Effector memory CD4-positive, alpha-beta T cell (primary cell): Measurements from ENCODE around the gene FRY.

ENCODE experiments used
- DNase-seq, 3 donors: peaks; one replicate each; pipeline ENCODE4 v3.0.0-alpha.2; 2020
- H3K27ac ChIP-seq: 2 replicates; pipeline ENCODE4 v1.7.0; 2013; ENCODE audit warnings: mild to moderate bottlenecking, low read length, moderate library complexity; ENCODE audit not compliant: insufficient read depth, poor library complexity, severe bottlenecking
- H3K27me3 ChIP-seq: replicated peaks from 2 replicates; pipeline ENCODE4 v1.7.0; 2013; ENCODE audit warnings: mild to moderate bottlenecking, low read length; ENCODE audit not compliant: insufficient read depth, control insufficient read depth, poor library complexity, severe bottlenecking
- H3K36me3 ChIP-seq: 2 replicates; pipeline ENCODE4 v1.7.0; 2013; ENCODE audit warnings: mild to moderate bottlenecking, low read length, moderate library complexity; ENCODE audit not compliant: control insufficient read depth, insufficient read depth
- H3K4me1 ChIP-seq: 2 replicates; pipeline ENCODE4 v1.7.0; 2013; ENCODE audit warnings: low read length, mild to moderate bottlenecking; ENCODE audit not compliant: control insufficient read depth, insufficient read depth, poor library complexity, severe bottlenecking
- H3K4me3 ChIP-seq: 2 replicates; pipeline ENCODE4 v1.7.0; 2013; ENCODE audit warnings: low read length, low read depth, mild to moderate bottlenecking; ENCODE audit not compliant: insufficient read depth, poor library complexity, severe bottlenecking
- H3K9me3 ChIP-seq: 2 replicates; pipeline ENCODE4 v1.7.0; 2013; ENCODE audit warnings: mild to moderate bottlenecking, low read length, moderate library complexity; ENCODE audit not compliant: control insufficient read depth

The FRY gene

DNA sequence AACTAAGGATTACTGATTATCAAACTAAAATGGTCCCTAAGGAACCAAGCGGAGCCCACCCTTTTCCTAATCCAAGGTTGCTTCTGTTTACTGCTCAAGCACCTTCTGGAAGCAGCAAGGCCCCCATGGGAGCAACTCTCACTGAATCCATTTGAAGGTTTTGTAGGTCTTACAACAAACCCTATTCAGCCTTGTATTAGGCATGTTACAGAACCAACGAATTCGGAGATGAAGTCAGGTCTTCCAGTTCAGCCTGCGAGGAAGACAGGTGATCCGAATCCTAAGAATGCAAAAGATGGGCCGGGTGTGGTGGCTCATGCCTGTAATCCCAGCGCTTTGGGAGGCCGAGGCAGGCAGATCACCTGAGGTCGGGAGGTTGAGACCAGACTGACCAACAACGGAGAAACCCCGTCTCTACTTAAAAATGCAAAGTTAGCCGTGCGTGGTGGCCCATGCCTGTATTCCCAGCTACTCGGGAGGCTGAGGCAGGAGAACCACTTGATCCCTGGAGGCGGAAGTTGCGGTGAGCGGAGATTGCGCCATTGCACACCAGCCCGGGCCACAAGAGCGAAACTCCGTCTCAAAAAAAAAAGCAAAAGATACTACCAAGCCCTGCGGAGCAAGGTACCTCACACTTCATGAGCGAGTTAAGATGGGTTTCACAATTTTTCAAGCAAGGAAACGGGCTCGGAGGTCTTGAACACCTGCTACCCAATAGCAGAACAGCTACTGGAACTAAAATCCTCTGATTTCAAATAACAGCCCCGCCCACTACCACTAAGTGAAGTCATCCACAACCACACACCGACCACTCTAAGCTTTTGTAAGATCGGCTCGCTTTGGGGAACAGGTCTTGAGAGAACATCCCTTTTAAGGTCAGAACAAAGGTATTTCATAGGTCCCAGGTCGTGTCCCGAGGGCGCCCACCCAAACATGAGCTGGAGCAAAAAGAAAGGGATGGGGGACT is 283.0 kb downstream of the FRY start:
- Histone ChIP-seq H3K4me1 (no peaks in the 10 kb centered on the region), H3K36me3 (no peaks in the 10 kb centered on the region), H3K27ac (peak overlapping the region; percentile 94), H3K4me3 (peak overlapping the region; percentile 82), H3K27me3 (no peaks in the 10 kb centered on the region), H3K9me3 (no peaks in the 10 kb centered on the region)
- DNase-seq, result peak; percentile 29 to 47 (median 30)

DNA sequence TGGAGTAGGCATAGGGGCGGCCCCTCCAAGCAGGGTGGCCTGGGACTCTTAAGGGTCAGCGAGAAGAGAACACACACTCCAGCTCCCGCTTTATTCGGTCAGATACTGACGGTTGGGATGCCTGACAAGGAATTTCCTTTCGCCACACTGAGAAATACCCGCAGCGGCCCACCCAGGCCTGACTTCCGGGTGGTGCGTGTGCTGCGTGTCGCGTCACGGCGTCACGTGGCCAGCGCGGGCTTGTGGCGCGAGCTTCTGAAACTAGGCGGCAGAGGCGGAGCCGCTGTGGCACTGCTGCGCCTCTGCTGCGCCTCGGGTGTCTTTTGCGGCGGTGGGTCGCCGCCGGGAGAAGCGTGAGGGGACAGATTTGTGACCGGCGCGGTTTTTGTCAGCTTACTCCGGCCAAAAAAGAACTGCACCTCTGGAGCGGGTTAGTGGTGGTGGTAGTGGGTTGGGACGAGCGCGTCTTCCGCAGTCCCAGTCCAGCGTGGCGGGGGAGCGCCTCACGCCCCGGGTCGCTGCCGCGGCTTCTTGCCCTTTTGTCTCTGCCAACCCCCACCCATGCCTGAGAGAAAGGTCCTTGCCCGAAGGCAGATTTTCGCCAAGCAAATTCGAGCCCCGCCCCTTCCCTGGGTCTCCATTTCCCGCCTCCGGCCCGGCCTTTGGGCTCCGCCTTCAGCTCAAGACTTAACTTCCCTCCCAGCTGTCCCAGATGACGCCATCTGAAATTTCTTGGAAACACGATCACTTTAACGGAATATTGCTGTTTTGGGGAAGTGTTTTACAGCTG is 283.9 kb downstream of the FRY start, which contains the start of the genes BRCA2 and ZAR1L:
Gene BRCA2, plus strand, starts transcription at position 271 of the 790 bp plus-strand sequence. CDS start 953 bp downstream, outside the sequence.
Gene ZAR1L, minus strand, starts transcription at position 126 of the 790 bp plus-strand sequence. CDS start 3,438 bp downstream, outside the sequence.
- Histone ChIP-seq H3K4me3 (peak within 1 kb of the TSS; percentile 82), H3K9me3 (no peaks in the 10 kb centered on the region), H3K4me1 (no peaks in the 10 kb centered on the region), H3K27ac (peak within 1 kb of the TSS; percentile 94), H3K27me3 (no peaks in the 10 kb centered on the region), H3K36me3 (no peaks in the 10 kb centered on the region)
- peak; percentile 71 to 82 (median 75) for DNase-seq

DNA sequence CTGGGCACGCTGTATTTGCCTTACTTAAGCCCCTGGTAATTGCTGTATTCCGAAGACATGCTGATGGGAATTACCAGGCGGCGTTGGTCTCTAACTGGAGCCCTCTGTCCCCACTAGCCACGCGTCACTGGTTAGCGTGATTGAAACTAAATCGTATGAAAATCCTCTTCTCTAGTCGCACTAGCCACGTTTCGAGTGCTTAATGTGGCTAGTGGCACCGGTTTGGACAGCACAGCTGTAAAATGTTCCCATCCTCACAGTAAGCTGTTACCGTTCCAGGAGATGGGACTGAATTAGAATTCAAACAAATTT is 284.4 kb downstream of the FRY start:
- no peaks in the 10 kb centered on the region for H3K9me3 ChIP-seq
- no peak for DNase-seq

DNA sequence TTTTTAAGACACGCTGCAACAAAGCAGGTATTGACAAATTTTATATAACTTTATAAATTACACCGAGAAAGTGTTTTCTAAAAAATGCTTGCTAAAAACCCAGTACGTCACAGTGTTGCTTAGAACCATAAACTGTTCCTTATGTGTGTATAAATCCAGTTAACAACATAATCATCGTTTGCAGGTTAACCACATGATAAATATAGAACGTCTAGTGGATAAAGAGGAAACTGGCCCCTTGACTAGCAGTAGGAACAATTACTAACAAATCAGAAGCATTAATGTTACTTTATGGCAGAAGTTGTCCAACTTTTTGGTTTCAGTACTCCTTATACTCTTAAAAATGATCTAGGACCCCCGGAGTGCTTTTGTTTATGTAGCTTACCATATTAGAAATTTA is 284.9 kb downstream of the FRY start:
- H3K36me3 ChIP-seq, result no peaks in the 10 kb centered on the region
- H3K27ac ChIP-seq, result peak overlapping the region; percentile 94
- no peaks in the 10 kb centered on the region for H3K9me3 ChIP-seq
- H3K4me1 ChIP-seq, result no peaks in the 10 kb centered on the region
- H3K27me3 ChIP-seq, result no peaks in the 10 kb centered on the region
- H3K4me3 ChIP-seq, result peak overlapping the region; percentile 82
- DNase-seq, result no peak

More for the DNA sequence above, 284.4 kb downstream of the FRY start:
- peak overlapping the region; percentile 82 for H3K4me3 ChIP-seq
- no peaks in the 10 kb centered on the region for H3K36me3 ChIP-seq
- no peaks in the 10 kb centered on the region for H3K4me1 ChIP-seq
- no peaks in the 10 kb centered on the region for H3K27me3 ChIP-seq
- peak overlapping the region; percentile 94 for H3K27ac ChIP-seq

DNA sequence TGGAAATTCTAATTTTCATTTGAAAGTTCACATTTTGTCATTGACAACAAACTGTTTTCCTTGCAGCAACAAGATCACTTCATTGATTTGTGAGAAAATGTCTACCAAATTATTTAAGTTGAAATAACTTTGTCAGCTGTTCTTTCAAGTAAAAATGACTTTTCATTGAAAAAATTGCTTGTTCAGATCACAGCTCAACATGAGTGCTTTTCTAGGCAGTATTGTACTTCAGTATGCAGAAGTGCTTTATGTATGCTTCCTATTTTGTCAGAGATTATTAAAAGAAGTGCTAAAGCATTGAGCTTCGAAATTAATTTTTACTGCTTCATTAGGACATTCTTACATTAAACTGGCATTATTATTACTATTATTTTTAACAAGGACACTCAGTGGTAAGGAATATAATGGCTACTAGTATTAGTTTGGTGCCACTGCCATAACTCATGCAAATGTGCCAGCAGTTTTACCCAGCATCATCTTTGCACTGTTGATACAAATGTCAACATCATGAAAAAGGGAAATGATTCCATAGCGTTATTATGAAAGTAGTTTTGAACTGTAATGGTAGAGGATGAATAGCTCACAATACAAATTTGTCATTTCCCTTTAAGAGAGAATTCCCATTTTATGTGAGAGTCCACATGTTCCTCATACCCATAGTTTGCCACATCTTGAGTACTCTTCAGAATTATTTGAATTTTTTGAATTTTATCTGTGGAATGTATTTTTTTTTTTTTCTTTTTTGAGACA is 286.3 kb downstream of the FRY start:
- Histone ChIP-seq H3K36me3 (no peaks in the 10 kb centered on the region), H3K4me3 (no peak overlapping the region), H3K4me1 (no peaks in the 10 kb centered on the region), H3K9me3 (no peaks in the 10 kb centered on the region), H3K27me3 (no peaks in the 10 kb centered on the region), H3K27ac (no peak overlapping the region)
- DNase-seq, result no peak

DNA sequence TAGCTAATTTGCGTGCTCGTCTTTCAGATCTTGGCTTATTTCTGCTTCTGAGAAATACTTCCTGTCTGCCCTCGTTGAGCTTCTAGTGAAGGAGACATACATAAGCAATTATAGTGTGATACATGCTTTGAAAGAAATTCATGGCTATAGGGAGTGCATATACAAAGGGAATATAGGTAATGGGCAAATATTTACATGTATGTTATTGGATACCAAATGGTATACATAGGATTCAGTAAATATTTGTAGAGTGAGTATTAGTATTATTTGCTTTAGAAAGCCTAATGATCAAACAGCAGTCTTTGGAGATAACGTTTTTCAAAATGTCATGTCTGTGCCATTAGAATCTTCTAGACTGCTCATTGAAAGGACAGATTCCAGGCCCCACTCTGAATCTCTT is 289.0 kb downstream of the FRY start:
- Histone ChIP-seq H3K36me3 (no peaks in the 10 kb centered on the region), H3K9me3 (no peaks in the 10 kb centered on the region), H3K27ac (no peak overlapping the region), H3K4me1 (no peaks in the 10 kb centered on the region), H3K4me3 (no peak overlapping the region), H3K27me3 (no peaks in the 10 kb centered on the region)
- no peak for DNase-seq

DNA sequence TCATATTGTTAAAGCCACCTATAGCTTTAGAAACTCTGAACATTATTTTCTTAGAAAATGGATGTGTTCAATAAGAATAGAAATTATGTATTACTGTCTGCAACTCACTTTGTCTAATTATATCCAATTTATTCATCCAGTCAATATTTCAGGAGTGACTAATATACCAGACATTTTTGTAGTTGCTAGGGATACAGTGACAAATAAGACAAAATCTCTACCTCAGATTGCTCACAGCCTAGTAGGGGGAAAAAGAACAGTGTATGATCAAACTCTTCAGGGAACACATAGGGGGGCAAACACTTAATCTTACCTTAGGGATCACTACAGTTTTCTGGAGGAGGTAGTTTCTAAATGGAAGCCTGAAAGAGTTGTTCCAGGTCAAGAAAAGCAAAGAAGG is 292.3 kb downstream of the FRY start:
- no peaks in the 10 kb centered on the region for H3K4me1 ChIP-seq
- DNase-seq, result no peak
- H3K36me3 ChIP-seq, result no peaks in the 10 kb centered on the region
- no peak overlapping the region for H3K27ac ChIP-seq
- H3K27me3 ChIP-seq, result no peaks in the 10 kb centered on the region
- H3K4me3 ChIP-seq, result no peak overlapping the region
- no peaks in the 10 kb centered on the region for H3K9me3 ChIP-seq

DNA sequence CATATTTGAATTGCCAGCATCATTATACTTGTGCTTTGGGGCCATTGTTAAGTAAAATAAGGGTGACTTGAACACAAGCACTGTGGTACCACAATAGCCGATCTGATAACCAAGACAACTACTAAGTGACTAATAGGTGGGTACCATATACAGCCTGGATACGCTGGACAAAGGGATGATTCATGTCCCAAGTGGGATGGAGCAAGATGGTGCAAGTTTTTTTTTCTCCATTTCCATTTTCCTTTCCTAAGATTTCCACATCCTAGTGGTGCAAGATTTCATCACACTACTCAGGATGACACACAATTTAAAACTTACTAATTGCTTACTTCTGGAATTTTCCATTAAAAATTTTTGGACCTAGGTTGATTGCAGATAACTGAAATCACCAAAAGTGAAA is 298.9 kb downstream of the FRY start:
- Histone ChIP-seq H3K27ac (no peak overlapping the region), H3K27me3 (no peaks in the 10 kb centered on the region), H3K4me1 (no peaks in the 10 kb centered on the region), H3K9me3 (no peaks in the 10 kb centered on the region), H3K4me3 (no peak overlapping the region), H3K36me3 (no peaks in the 10 kb centered on the region)
- DNase-seq, result no peak

DNA sequence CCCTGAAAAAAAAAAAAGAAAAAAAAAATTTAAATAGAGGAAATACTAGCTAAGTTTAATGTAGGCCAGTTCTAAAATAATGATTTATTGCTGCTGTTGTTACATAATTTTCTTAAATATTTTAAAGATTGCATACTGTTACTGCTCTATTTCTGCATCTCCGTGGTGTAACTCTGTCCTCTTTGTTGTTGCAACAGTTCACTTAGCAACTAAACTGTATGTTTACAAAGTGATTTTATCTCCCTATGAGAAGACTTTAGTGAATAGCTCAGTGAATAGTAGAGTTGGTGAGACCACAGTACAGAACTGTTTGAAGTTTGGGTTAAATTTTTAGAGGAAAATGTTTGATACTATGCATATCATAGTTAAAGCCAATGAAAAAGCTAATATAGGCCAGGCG is 303.1 kb downstream of the FRY start:
- Histone ChIP-seq H3K36me3 (no peaks in the 10 kb centered on the region), H3K27ac (no peak overlapping the region), H3K27me3 (no peaks in the 10 kb centered on the region), H3K4me1 (no peaks in the 10 kb centered on the region), H3K4me3 (no peak overlapping the region), H3K9me3 (no peaks in the 10 kb centered on the region)
- no peak for DNase-seq
